ENCODE data around the gene CYB5RL.

- TF ChIP-seq CTCF (IDR thresholded peaks at IDR 0.05; ENCODE audit: low read depth, low read length): no peak
- no peak for TF ChIP-seq EZH2phosphoT487 (IDR thresholded peaks at IDR 0.05; ENCODE audit: low read depth)
These were observed 26.9 kb downstream of the CYB5RL start for GRCh38 chr1:54172614-54173599.

Measured in OCI-LY3 (cell line).